AG09309 (cell line): ENCODE measurements around the gene PSMA7.

Source experiments
- DNase-seq: peaks from one replicate; pipeline ENCODE4 v3.0.0-alpha.2; 2010; ENCODE audit warnings: low read depth
- H3K4me3 ChIP-seq: 2 replicates; pipeline ENCODE4 v1.5.1; 2011; ENCODE audit warnings: mild to moderate bottlenecking, low read depth, low read length, moderate library complexity; ENCODE audit not compliant: control insufficient read depth
- TF ChIP-seq, protein P1 (sequence below): IDR thresholded peaks from 2 replicates; pipeline ENCODE4 v1.5.1; 2011; ENCODE audit warnings: mild to moderate bottlenecking, low read depth, low read length, inconsistent platforms; ENCODE audit not compliant: insufficient read depth, control insufficient read depth; ENCODE audit errors: missing control alignments

PSMA7 gene

DNA sequence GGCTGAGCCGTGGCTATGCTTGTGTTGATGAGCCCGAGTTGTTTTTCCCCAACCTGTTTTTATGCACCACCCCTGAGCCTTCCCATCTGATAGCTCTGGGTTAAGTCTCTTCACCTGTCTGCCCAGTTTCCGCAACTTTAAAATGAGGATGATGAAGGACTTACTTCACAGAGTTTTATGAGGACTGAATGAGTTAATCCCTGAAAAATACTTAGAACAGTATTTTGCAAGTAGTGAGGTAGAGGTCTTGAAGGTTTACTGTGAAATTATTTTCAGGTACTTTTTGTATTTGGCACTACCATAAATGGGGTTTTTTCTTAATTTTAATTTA is 42.9 kb upstream of the PSMA7 start:
- TF ChIP-seq, protein P1, sequence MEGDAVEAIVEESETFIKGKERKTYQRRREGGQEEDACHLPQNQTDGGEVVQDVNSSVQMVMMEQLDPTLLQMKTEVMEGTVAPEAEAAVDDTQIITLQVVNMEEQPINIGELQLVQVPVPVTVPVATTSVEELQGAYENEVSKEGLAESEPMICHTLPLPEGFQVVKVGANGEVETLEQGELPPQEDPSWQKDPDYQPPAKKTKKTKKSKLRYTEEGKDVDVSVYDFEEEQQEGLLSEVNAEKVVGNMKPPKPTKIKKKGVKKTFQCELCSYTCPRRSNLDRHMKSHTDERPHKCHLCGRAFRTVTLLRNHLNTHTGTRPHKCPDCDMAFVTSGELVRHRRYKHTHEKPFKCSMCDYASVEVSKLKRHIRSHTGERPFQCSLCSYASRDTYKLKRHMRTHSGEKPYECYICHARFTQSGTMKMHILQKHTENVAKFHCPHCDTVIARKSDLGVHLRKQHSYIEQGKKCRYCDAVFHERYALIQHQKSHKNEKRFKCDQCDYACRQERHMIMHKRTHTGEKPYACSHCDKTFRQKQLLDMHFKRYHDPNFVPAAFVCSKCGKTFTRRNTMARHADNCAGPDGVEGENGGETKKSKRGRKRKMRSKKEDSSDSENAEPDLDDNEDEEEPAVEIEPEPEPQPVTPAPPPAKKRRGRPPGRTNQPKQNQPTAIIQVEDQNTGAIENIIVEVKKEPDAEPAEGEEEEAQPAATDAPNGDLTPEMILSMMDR: no peak
- DNase-seq: no peak
- no peak overlapping the region for H3K4me3 ChIP-seq

DNA sequence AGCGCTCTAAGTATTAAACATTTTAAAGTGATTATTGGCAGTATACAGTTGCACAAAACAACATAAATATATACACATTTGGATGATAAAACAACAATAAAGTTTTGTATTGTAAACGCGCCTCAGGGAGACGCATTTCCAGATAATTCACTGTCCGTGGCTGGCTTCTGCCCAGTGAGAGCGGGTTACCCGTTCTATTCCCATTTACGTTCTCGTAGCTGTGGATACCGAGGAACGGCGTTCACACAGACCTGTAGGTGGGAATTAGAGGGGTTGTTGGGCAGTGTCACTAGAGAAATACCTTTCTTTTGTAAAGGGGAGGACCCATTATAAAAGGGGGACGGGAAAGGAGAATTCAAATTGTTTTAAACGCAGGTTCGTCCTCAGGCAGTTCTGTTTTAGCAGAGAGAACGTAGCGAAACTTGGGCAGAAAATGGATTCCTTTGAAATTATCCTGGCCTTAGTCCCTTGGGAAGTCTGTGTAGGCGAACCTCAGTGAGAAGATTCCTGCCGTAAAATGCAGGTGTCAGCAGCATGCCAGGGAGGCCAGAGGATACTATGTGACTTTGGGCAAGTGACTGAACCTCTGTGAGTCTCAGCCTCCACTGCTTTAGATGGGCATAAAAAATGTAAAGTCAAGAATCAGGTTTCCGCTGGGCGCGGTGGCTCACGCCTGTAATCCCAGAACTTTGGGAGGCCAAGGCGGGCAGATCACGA is 40.4 kb upstream of the PSMA7 start:
- peak overlapping the region; percentile 84 for H3K4me3 ChIP-seq
- DNase-seq: no peak

DNA sequence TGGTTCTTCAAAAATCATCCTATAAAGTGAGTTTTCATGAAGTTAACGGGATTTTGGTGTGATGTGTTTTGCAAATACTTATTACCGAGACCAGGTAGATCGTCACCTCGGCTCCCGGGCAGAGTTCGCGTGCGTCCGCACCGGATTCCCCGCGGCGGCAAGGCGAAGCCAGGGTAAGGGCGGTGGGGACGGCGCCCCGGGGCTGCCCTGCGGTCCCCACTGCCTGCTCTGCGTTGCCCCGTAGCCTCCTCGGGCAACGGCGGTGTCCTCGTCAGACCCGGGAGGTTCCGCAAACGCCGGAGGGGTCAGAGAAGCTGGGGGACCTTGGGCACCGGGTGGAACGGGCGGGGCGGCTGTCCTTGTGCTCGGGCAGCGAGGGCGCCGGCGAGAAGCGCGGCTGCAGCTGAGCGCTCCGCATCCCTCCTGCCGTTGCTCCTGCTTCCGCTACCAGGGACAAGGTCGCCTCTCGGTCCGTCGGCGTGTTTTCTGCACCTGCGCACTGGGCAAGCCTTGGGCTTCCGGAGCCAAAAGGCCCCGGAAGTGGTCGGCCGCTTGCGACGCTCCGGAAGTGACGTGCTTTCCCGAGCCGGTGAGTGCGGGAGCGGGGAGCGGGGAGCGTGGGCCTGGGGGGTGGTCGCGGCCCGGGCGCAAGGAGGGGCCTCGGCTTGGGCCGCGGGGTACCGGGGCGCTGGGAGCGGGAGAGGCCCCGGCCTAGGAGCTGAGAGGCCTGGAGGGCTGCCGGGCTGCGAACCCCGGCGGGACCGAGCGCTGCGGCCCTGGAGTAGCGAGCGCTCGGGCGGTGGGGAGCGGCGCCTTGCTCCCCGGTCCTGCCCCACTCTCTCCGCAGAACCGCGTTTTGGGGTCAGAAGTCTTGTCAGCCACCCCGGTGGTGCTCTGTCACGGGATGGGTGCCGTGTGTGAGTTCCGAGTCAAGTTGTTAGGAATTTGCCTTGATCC is 39.6 kb upstream of the PSMA7 start, which contains the start of gene MTG2:
MTG2 (plus strand) TSS at position 560 of the 957 bp plus-strand sequence. CDS start 10,393 bp downstream, outside the sequence.
- peak within 1 kb of the TSS; percentile 84 for H3K4me3 ChIP-seq
- DNase-seq: peak; percentile 76
- TF ChIP-seq, protein P1: no peak

More for the DNA sequence above, 40.4 kb upstream of the PSMA7 start:
- TF ChIP-seq, protein P1: no peak

DNA sequence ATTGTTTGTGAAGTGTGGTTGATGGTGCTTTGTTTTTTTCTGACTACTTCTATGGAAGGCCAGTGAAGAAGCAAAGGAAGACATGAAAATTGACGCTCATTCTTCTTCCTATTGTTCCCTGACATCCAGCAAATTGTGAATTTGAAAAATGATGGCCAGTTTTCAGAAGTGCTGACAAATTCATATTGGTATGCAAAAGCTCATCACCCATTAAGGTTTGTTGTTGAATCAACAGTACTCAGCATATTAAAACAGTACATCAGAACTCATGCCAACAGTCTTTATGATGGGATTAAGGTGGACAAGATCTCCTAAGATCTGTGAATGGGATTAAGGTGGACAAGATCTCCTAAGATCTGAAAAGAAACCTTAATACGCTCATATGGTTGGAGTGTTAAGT is 38.6 kb upstream of the PSMA7 start:
- TF ChIP-seq, protein P1: no peak

DNA sequence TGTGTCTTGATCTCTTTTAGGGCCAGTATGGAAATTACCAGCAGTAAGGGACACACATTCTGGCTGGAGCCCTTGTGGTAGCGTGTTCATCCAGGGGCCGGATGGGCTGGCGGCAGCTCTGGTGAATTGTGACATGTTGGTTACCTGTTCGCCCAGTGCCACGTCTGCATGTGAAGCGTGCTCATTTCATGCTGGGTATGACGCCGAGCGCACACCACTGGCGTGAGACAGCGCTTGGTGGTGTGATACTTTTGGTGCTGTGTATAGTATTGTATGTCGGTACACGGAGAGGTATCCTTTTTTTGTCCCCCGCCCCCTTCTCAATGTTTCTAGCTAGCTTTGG is 35.9 kb upstream of the PSMA7 start:
- TF ChIP-seq, protein P1: no peak
- H3K4me3 ChIP-seq: no peak overlapping the region
- DNase-seq: no peak

More for the DNA sequence above, 38.6 kb upstream of the PSMA7 start:
- DNase-seq: no peak
- no peak overlapping the region; the same call in 1 of the 2 replicates for H3K4me3 ChIP-seq

DNA sequence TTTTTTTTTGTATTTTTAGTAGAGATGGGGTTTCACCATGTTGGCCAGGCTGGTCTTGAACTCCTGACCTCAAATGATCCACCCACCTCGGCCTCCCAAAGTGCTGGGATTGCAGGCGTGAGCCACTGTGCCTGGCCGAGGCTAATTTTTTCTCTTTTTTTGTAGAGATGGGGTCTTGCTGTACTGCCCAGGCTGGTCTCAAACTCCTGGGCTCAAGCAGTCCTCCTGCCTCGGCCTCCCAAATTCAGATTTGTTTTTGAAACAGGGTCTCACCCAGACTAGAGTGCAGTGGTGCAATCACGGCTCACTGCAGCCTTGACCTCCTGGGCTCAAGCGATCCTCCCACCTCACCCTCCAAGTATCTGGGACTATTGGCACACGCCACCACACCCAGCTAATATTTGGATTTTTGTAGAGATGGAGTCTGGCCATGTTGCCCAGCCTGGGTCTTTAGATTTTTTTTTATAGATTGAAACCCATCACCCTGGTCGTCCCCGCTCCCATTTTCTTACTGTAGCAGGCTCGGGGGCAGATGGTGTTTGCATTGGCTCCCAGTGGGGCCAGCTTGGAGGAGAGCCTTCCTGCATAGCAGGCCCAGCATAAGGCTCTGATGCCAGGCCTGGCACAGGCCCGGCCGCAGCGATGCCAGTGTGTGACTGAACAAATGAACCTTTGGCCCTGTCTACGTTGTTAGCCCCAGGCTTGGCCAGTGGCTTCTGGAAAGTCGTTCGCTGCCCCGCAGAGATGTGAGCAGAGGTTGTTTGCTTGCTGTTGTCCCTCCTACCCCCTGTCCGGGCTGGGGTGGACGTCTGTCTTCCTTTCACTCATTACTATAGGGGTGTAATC is 35.3 kb upstream of the PSMA7 start:
- DNase-seq: no peak
- H3K4me3 ChIP-seq: no peak overlapping the region
- TF ChIP-seq, protein P1: no peak
